IMR-90 (cell line): ENCODE results near the gene CLSTN3. TPM values are rescaled to one million over a fixed set of nuclear protein-coding genes. Genes with fewer than 3 reads are reported as not detected.

Source experiments
- ATAC-seq: fragments of 200-7000 bp; cut with Tn5 transposase; 2 replicates; pipeline ENCODE4 v1.9.1; 2020; ENCODE audit warnings: low read depth, mild to moderate bottlenecking, moderate library complexity
- BruUV-seq: library from RNA; stranded (reverse); fragments of 400-500 nt; replicated peaks from 2 replicates; lab custom pipeline; 2021; lab: Mats Ljungman, UMichigan
- CTCF ChIA-PET: fragments of 300-600 bp; formaldehyde crosslinking; extraction: SDS; loops from one replicate; lab custom pipeline; 2021; ENCODE audit warnings: antibody characterized with exemption; lab: Yijun Ruan, JAX
- POLR2A ChIA-PET: fragments of 300-600 bp; sonication (Branson Sonifier 250); formaldehyde crosslinking; loops from one replicate; lab custom pipeline; 2022; ENCODE audit warnings: antibody characterized with exemption; ENCODE audit not compliant: unreplicated experiment; lab: Charles Lee
- DNase-seq: peaks from one replicate; pipeline ENCODE4 v3.0.0; 2013
- H2AFZ ChIP-seq: replicated peaks from 2 replicates; pipeline ENCODE3; 2013; ENCODE audit warnings: low read length, mild to moderate bottlenecking; ENCODE audit not compliant: poor library complexity
- H2AK5ac ChIP-seq: 2 replicates; pipeline ENCODE4 v1.6.1; 2013; ENCODE audit warnings: low read depth, low read length, inconsistent platforms
- H2AK9ac ChIP-seq: replicated peaks from 2 replicates; pipeline ENCODE3; 2013; ENCODE audit warnings: mild to moderate bottlenecking, low read depth, low read length, moderate library complexity; ENCODE audit not compliant: poor library complexity
- H2BK120ac ChIP-seq: 2 replicates; pipeline ENCODE4 v1.6.1; 2013; ENCODE audit warnings: low read depth, low read length, inconsistent platforms
- H2BK15ac ChIP-seq: 3 replicates; pipeline ENCODE4 v1.6.1; 2013; ENCODE audit warnings: low read depth, low read length, inconsistent platforms
- H2BK20ac ChIP-seq: 2 replicates; pipeline ENCODE4 v1.6.1; 2013; ENCODE audit warnings: low read depth, mild to moderate bottlenecking, inconsistent platforms, low read length, moderate library complexity
- H2BK5ac ChIP-seq: 2 replicates; pipeline ENCODE4 v1.6.1; 2013; ENCODE audit warnings: mild to moderate bottlenecking, low read depth, low read length, inconsistent platforms; ENCODE audit not compliant: poor library complexity, severe bottlenecking
- H3K14ac ChIP-seq: replicated peaks from 2 replicates; pipeline ENCODE4 v1.6.1; 2013; ENCODE audit warnings: low read depth, low read length, inconsistent platforms
- H3K18ac ChIP-seq: 2 replicates; pipeline ENCODE4 v1.6.1; 2013; ENCODE audit warnings: low read depth, low read length, control low read depth
- H3K23ac ChIP-seq: 2 replicates; pipeline ENCODE4 v1.6.1; 2013; ENCODE audit warnings: low read depth, low read length, inconsistent platforms
- H3K27ac ChIP-seq: 2 replicates; pipeline ENCODE4 v1.5.1; 2013; ENCODE audit warnings: mild to moderate bottlenecking, control low read depth, low read length; ENCODE audit not compliant: insufficient read depth
- H3K27me3 ChIP-seq: 2 replicates; pipeline ENCODE4 v1.6.1; 2013; ENCODE audit warnings: low read length; ENCODE audit not compliant: control insufficient read depth, insufficient read depth
- H3K36me3 ChIP-seq: 2 replicates; pipeline ENCODE4 v1.6.1; 2013; ENCODE audit warnings: low read length, mixed read lengths; ENCODE audit not compliant: control insufficient read depth, insufficient read depth
- H3K4ac ChIP-seq: 2 replicates; pipeline ENCODE4 v1.6.1; 2013; ENCODE audit warnings: low read depth, low read length, inconsistent platforms
- H3K4me1 ChIP-seq: 2 replicates; pipeline ENCODE4 v1.6.1; 2013; ENCODE audit warnings: low read length, mixed read lengths; ENCODE audit not compliant: control insufficient read depth, insufficient read depth
- H3K4me2 ChIP-seq: 2 replicates; pipeline ENCODE4 v1.6.1; 2013; ENCODE audit warnings: low read depth, mild to moderate bottlenecking, control low read depth, low read length, moderate library complexity
- H3K4me3 ChIP-seq: 2 replicates; pipeline ENCODE4 v1.5.1; 2013; ENCODE audit warnings: low read depth, mild to moderate bottlenecking, control low read depth, low read length, moderate library complexity; ENCODE audit not compliant: insufficient read depth
- H3K56ac ChIP-seq: 2 replicates; pipeline ENCODE4 v1.6.1; 2013; ENCODE audit warnings: low read length, inconsistent platforms; ENCODE audit not compliant: insufficient read depth; ENCODE audit errors: extremely low read depth
- H3K79me1 ChIP-seq, 2 experiments: 2 replicates each; pipeline ENCODE4 v1.6.1; 2013; ENCODE audit warnings: low read length in 2 of 2, inconsistent platforms in 1 of 2, low read depth in 1 of 2
- H3K9ac ChIP-seq: 2 replicates; pipeline ENCODE4 v1.6.1; 2013; ENCODE audit warnings: low read depth, low read length, control low read depth
- H3K9me1 ChIP-seq: 2 replicates; pipeline ENCODE4 v1.6.1; 2013; ENCODE audit warnings: low read length, inconsistent platforms; ENCODE audit not compliant: insufficient read depth
- H3K9me3 ChIP-seq: 2 replicates; pipeline ENCODE4 v1.6.1; 2013; ENCODE audit warnings: low read length; ENCODE audit not compliant: control insufficient read depth, insufficient read depth
- H4K20me1 ChIP-seq: 2 replicates; pipeline ENCODE4 v1.6.1; 2013; ENCODE audit warnings: low read length, inconsistent platforms; ENCODE audit not compliant: insufficient read depth
- H4K5ac ChIP-seq: 2 replicates; pipeline ENCODE4 v1.6.1; 2013; ENCODE audit warnings: mild to moderate bottlenecking, low read depth, low read length, control low read depth
- H4K8ac ChIP-seq, 2 experiments: 2 replicates each; pipeline ENCODE4 v1.6.1; 2013; ENCODE audit warnings: low read depth in 2 of 2, low read length in 2 of 2, control low read depth in 1 of 2, inconsistent platforms in 1 of 2
- H4K91ac ChIP-seq: 2 replicates; pipeline ENCODE4 v1.6.1; 2013; ENCODE audit warnings: low read depth, low read length, inconsistent platforms; ENCODE audit not compliant: insufficient read depth
- BHLHE40 ChIP-seq: fragments of 150-350 bp; IDR thresholded peaks from 2 replicates; pipeline ENCODE4 v1.6.1; 2016; ENCODE audit warnings: mild to moderate bottlenecking, low read depth, low read length
- CEBPB ChIP-seq: IDR thresholded peaks from 2 replicates; pipeline ENCODE4 v1.6.1; 2012; ENCODE audit warnings: low read depth, low read length, improper control_type of control experiment
- CHD1 ChIP-seq: IDR thresholded peaks from 2 replicates; pipeline ENCODE4 v1.6.1; 2012; ENCODE audit warnings: low read depth, low read length, improper control_type of control experiment
- MAZ ChIP-seq: IDR thresholded peaks from 2 replicates; pipeline ENCODE4 v1.6.1; 2012; ENCODE audit warnings: low read depth, mild to moderate bottlenecking, low read length, improper control_type of control experiment, moderate library complexity, borderline replicate concordance
- MXI1 ChIP-seq: IDR thresholded peaks from 2 replicates; pipeline ENCODE4 v1.6.1; 2012; ENCODE audit warnings: low read depth, mild to moderate bottlenecking, low read length, moderate library complexity, borderline replicate concordance
- NFE2L2 ChIP-seq: fragments of 150-350 bp; IDR thresholded peaks from 2 replicates; pipeline ENCODE4 v1.6.1; 2016; ENCODE audit warnings: low read depth, mild to moderate bottlenecking, low read length
- POLR2A ChIP-seq: IDR thresholded peaks from 2 replicates; pipeline ENCODE4 v1.6.1; 2012; ENCODE audit warnings: mild to moderate bottlenecking, low read depth, low read length
- RAD21 ChIP-seq: IDR thresholded peaks from 2 replicates; pipeline ENCODE4 v1.6.1; 2012; ENCODE audit warnings: low read length, improper control_type of control experiment
- RCOR1 ChIP-seq: IDR thresholded peaks from 2 replicates; pipeline ENCODE4 v1.6.1; 2012; ENCODE audit warnings: mild to moderate bottlenecking, low read length, improper control_type of control experiment; ENCODE audit not compliant: insufficient replicate concordance
- RFX5 ChIP-seq: IDR thresholded peaks from 2 replicates; pipeline ENCODE4 v1.8.0; 2012; ENCODE audit warnings: low read depth, mild to moderate bottlenecking, low read length, moderate library complexity
- SMC3 ChIP-seq: fragments of 150-350 bp; IDR thresholded peaks from 2 replicates; pipeline ENCODE4 v1.6.1; 2016; ENCODE audit warnings: low read depth, mild to moderate bottlenecking, antibody characterized with exemption, low read length, moderate library complexity
- WGBS, 2 experiments: methylation state at CpG; one replicate each; pipeline versions ENCODE4 v1.1.5 to v1.1.7; 2013; ENCODE audit warnings: missing lambda C conversion rate in 2 of 2; ENCODE audit not compliant: insufficient read length in 1 of 2; ENCODE audit errors: extremely low coverage in 2 of 2; 5-methylcytosine and 5-hydroxymethylcytosine counted together
- dilution Hi-C: fragments of 300-500 bp; cut with HindIII; formaldehyde crosslinking; loops from one replicate; pipeline ENCODE4 v1.14.3; 2018; ENCODE audit warnings: low sequenced_read_pairs; ENCODE audit not compliant: unreplicated experiment
- in situ Hi-C: fragments of 300-500 bp; cut with MboI; formaldehyde crosslinking; loops from 3 replicates; pipeline ENCODE4 v1.14.3; 2019; ENCODE audit warnings: low sequenced_read_pairs, inconsistent platforms, mixed read lengths
- intact Hi-C: fragments of 100-400 bp; cut with micrococcal nuclease; formaldehyde crosslinking; loops from 2 replicates; pipeline ENCODE4 v1.10.0; 2022
- polyA plus RNA-seq, 3 experiments: library from polyadenylated mRNA; depleted of rRNA; stranded (reverse); fragments of >200 nt; gene quantifications; 2 replicates each; pipeline ENCODE4 v1.2.3, GENCODE V29; 2012; ENCODE audit warnings: low replicate concordance in 1 of 3
- total RNA-seq: library from RNA; depleted of rRNA; stranded (reverse); fragments of >200 nt; gene quantifications from 2 replicates; pipeline ENCODE4 v1.2.3, GENCODE V29; 2012
- TF ChIP-seq, protein P1 (sequence below): fragments of 150-350 bp; IDR thresholded peaks from 2 replicates; pipeline ENCODE4 v1.6.1; 2016; ENCODE audit warnings: low read depth, mild to moderate bottlenecking, low read length, moderate library complexity, borderline replicate concordance
- TF ChIP-seq, protein P2 (sequence below): fragments of 150-350 bp; IDR thresholded peaks from 2 replicates; pipeline ENCODE4 v1.6.1; 2017; ENCODE audit warnings: mild to moderate bottlenecking, antibody characterized with exemption, low read length, low read depth
- TF ChIP-seq, protein P3 (sequence below): conservative IDR thresholded peaks from 2 replicates; pipeline ENCODE4 v1.5.1; 2012; ENCODE audit warnings: mild to moderate bottlenecking, low read depth, low read length, improper control_type of control experiment

Gene CLSTN3
- total and polyA plus RNA-seq, 2 of the 4 experiments (the other 2 are of a cell fraction), result 4.1 to 16.4 TPM

DNA sequence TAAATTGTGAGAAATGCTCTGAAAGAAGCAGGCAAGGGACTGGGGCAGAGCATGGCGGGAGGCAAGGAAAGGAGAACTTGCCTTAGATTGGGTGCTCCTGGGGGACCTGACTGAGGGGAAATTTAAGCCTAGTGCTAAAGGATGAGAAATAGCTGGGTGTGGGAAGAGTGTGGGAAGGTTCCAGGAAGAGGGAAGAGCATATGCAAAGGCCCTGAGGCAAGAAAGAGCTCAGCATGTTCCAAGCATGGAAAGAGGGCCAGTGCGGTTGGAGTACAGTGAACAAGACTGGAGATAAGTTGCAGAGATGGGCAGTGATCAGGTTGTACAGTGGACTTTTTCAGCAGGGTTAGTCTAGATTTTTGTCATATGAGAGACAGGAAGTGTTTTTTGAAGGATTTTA, 9.0 kb downstream of the CLSTN3 start:
- Histone ChIP-seq H4K91ac (no peak overlapping the region), H3K9me3 (no peaks in the 10 kb centered on the region), H3K23ac (no peak overlapping the region), H2BK15ac (no peak overlapping the region), H3K4me1 (no peaks in the 10 kb centered on the region), H2AK9ac (no peak overlapping the region), H4K20me1 (no peaks in the 10 kb centered on the region), H3K4me3 (no peak overlapping the region), H3K36me3 (peaks cover 58% of the 10 kb centered on the region), H2BK5ac (no peak overlapping the region), H3K14ac (no peak overlapping the region), H2AFZ (no peak overlapping the region), H4K8ac (no peak overlapping the region), H3K56ac (no peak overlapping the region), H3K9me1 (peaks cover 6% of the 10 kb centered on the region; the same call in 1 of the 2 replicates), H3K4ac (no peak overlapping the region), H3K4me2 (no peak overlapping the region), H3K27ac (no peak overlapping the region), H3K9ac (no peak overlapping the region), H2AK5ac (no peak overlapping the region), H3K27me3 (no peaks in the 10 kb centered on the region), H2BK20ac (no peak overlapping the region), H3K79me1 (no peaks in the 10 kb centered on the region), H4K5ac (no peak overlapping the region), H2BK120ac (no peak overlapping the region), H3K18ac (no peak overlapping the region)
- dilution Hi-C loops (no loop called here), intact Hi-C loops (no loop called here), in situ Hi-C loops (no loop called here)
- DNase-seq (no peak), ATAC-seq (no peak)
- no TSS peak for BruUV-seq
- CTCF ChIA-PET, result no interaction called here
- 100% methylated on average over 1 of the region's 2 CpGs; no CpG with 5 or more reads in 1 of the 2 experiments for WGBS, 2 experiments
- TF ChIP-seq, protein P1, sequence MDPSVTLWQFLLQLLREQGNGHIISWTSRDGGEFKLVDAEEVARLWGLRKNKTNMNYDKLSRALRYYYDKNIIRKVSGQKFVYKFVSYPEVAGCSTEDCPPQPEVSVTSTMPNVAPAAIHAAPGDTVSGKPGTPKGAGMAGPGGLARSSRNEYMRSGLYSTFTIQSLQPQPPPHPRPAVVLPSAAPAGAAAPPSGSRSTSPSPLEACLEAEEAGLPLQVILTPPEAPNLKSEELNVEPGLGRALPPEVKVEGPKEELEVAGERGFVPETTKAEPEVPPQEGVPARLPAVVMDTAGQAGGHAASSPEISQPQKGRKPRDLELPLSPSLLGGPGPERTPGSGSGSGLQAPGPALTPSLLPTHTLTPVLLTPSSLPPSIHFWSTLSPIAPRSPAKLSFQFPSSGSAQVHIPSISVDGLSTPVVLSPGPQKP, result no peak
- no peak for TF ChIP-seq CHD1
- no peak for TF ChIP-seq POLR2A
- no peak for TF ChIP-seq NFE2L2
- TF ChIP-seq SMC3, result no peak
- TF ChIP-seq, protein P2, sequence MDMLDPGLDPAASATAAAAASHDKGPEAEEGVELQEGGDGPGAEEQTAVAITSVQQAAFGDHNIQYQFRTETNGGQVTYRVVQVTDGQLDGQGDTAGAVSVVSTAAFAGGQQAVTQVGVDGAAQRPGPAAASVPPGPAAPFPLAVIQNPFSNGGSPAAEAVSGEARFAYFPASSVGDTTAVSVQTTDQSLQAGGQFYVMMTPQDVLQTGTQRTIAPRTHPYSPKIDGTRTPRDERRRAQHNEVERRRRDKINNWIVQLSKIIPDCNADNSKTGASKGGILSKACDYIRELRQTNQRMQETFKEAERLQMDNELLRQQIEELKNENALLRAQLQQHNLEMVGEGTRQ, result no peak
- TF ChIP-seq, protein P3, sequence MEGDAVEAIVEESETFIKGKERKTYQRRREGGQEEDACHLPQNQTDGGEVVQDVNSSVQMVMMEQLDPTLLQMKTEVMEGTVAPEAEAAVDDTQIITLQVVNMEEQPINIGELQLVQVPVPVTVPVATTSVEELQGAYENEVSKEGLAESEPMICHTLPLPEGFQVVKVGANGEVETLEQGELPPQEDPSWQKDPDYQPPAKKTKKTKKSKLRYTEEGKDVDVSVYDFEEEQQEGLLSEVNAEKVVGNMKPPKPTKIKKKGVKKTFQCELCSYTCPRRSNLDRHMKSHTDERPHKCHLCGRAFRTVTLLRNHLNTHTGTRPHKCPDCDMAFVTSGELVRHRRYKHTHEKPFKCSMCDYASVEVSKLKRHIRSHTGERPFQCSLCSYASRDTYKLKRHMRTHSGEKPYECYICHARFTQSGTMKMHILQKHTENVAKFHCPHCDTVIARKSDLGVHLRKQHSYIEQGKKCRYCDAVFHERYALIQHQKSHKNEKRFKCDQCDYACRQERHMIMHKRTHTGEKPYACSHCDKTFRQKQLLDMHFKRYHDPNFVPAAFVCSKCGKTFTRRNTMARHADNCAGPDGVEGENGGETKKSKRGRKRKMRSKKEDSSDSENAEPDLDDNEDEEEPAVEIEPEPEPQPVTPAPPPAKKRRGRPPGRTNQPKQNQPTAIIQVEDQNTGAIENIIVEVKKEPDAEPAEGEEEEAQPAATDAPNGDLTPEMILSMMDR, result no peak
- TF ChIP-seq RAD21, result no peak
- no peak for TF ChIP-seq BHLHE40
- TF ChIP-seq RFX5, result no peak
- TF ChIP-seq MXI1, result no peak
- TF ChIP-seq MAZ, result no peak
- TF ChIP-seq CEBPB, result no peak
- no peak for TF ChIP-seq RCOR1
- POLR2A ChIA-PET, result no interaction called here
